GM12872 (cell line): ENCODE measurements around the gene PPP1R12A.

Source experiments
- CTCF ChIP-seq: IDR thresholded peaks from 3 replicates; pipeline ENCODE4 v1.5.1; 2011; ENCODE audit warnings: low read depth, mild to moderate bottlenecking, low read length, moderate library complexity; ENCODE audit not compliant: insufficient read depth

Gene PPP1R12A

GRCh38 chr12:79837575-79837974 lies 97.3 kb downstream of the PPP1R12A start:
- TF ChIP-seq CTCF = no peak

GRCh38 chr12:79835377-79835843 lies 99.5 kb downstream of the PPP1R12A start:
- no peak for TF ChIP-seq CTCF

GRCh38 chr12:79834712-79835376 lies 100.1 kb downstream of the PPP1R12A start:
- TF ChIP-seq CTCF = no peak

GRCh38 chr12:79830440-79830839 lies 104.5 kb downstream of the PPP1R12A start:
- no peak for TF ChIP-seq CTCF

GRCh38 chr12:79828924-79829323 lies 106.0 kb downstream of the PPP1R12A start:
- TF ChIP-seq CTCF = no peak

- no peak for TF ChIP-seq CTCF
Measured at GRCh38 chr12:79827484-79827883, 107.4 kb downstream of the PPP1R12A start.

- TF ChIP-seq CTCF = no peak
Measured at GRCh38 chr12:79826267-79827128, 108.4 kb downstream of the PPP1R12A start.
